Body of pancreas (tissue), 4 donors: Measurements from ENCODE around the gene GNE.

Source experiments
- CTCF ChIP-seq, 7 experiments: fragments of 450-650 bp in 4 of 7; fragments of 200-600 bp in 3 of 7; sonication (generic) in 3 of 7; IDR thresholded peaks; one replicate each; pipeline ENCODE4 v1.5.1; 2016 to 2019; ENCODE audit warnings: antibody characterized with exemption in 7 of 7
- POLR2A ChIP-seq, 3 donors: fragments of 450-650 bp; IDR thresholded peaks; one replicate each; pipeline ENCODE4 v1.6.1; 2016; ENCODE audit warnings: antibody characterized with exemption in 3 of 3, mild to moderate bottlenecking in 2 of 3

- TF ChIP-seq CTCF (IDR thresholded peaks at IDR 0.05) (no peak), POLR2A (IDR thresholded peaks at IDR 0.05) (peak in 1 of 3 donors; percentile 48)
These were observed 48.4 kb upstream of the GNE start for GRCh38 chr9:36306471-36307306.
